GM23338 (cell line): ENCODE data around the gene SGCD. TPM values are rescaled to one million over a fixed set of nuclear protein-coding genes. Genes with fewer than 3 reads are reported as not detected.

Experiments used
- ATAC-seq: fragments of 200-7000 bp; cut with Tn5 transposase; 3 replicates; pipeline ENCODE4 v1.9.1; 2020
- DNase-seq: peaks from one replicate; pipeline ENCODE4 v3.0.0-alpha.2; 2015; ENCODE audit warnings: low spot score
- H2AFZ ChIP-seq: fragments of 200-600 bp; sonication (generic); 2 replicates; pipeline ENCODE4 v1.8.0; 2016; ENCODE audit warnings: antibody characterized with exemption, mild to moderate bottlenecking, moderate library complexity
- H3F3A ChIP-seq: fragments of 200-600 bp; sonication (generic); replicated peaks from 2 replicates; pipeline ENCODE4 v1.8.0; 2017; ENCODE audit warnings: antibody characterized with exemption, mixed run types, low read depth
- H3K27ac ChIP-seq: fragments of 200-600 bp; sonication (generic); 2 replicates; pipeline ENCODE4 v1.6.1; 2016; ENCODE audit warnings: low read depth
- H3K27me3 ChIP-seq: fragments of 200-600 bp; sonication (generic); 2 replicates; pipeline ENCODE4 v1.8.0; 2016; ENCODE audit warnings: mild to moderate bottlenecking, mixed run types, moderate library complexity; ENCODE audit not compliant: insufficient read depth
- H3K36me3 ChIP-seq: fragments of 200-600 bp; sonication (generic); 2 replicates; pipeline ENCODE4 v1.8.0; 2016; ENCODE audit warnings: mild to moderate bottlenecking; ENCODE audit not compliant: insufficient read depth
- H3K4me1 ChIP-seq: fragments of 200-600 bp; sonication (generic); 2 replicates; pipeline ENCODE4 v1.8.0; 2016; ENCODE audit warnings: mild to moderate bottlenecking, moderate library complexity; ENCODE audit not compliant: insufficient read depth
- H3K4me2 ChIP-seq: fragments of 200-600 bp; sonication (generic); 2 replicates; pipeline ENCODE4 v1.7.1; 2017; ENCODE audit warnings: mixed run types
- H3K4me3 ChIP-seq: fragments of 200-600 bp; sonication (generic); 2 replicates; pipeline ENCODE4 v1.6.1; 2016; ENCODE audit warnings: mixed run types
- H3K79me2 ChIP-seq: fragments of 200-600 bp; sonication (generic); replicated peaks from 2 replicates; pipeline ENCODE4 v1.8.0; 2017; ENCODE audit warnings: mild to moderate bottlenecking; ENCODE audit not compliant: insufficient read depth
- H3K9me2 ChIP-seq: fragments of 200-600 bp; sonication (generic); 2 replicates; pipeline ENCODE4 v1.8.0; 2017; ENCODE audit not compliant: insufficient read depth
- H4K20me1 ChIP-seq: fragments of 200-600 bp; sonication (generic); replicated peaks from 2 replicates; pipeline ENCODE4 v1.8.0; 2017; ENCODE audit warnings: mild to moderate bottlenecking; ENCODE audit not compliant: insufficient read depth
- H3K27ac Mint-ChIP-seq: 2 replicates; pipeline ENCODE4 v1.8.0; 2020; ENCODE audit warnings: inconsistent platforms, mild to moderate bottlenecking, moderate library complexity, mixed read lengths
- H3K27me3 Mint-ChIP-seq: 3 replicates; pipeline ENCODE4 v1.8.0; 2022; ENCODE audit warnings: low read depth, mild to moderate bottlenecking, moderate library complexity, mixed read lengths, inconsistent platforms; ENCODE audit not compliant: insufficient read depth, poor library complexity
- H3K36me3 Mint-ChIP-seq: 3 replicates; pipeline ENCODE4 v1.8.0; 2021; ENCODE audit warnings: low read depth, mild to moderate bottlenecking, inconsistent platforms, moderate library complexity, mixed read lengths
- H3K4me1 Mint-ChIP-seq: 3 replicates; pipeline ENCODE4 v1.8.0; 2020; ENCODE audit warnings: mild to moderate bottlenecking, inconsistent platforms, mixed read lengths
- H3K4me3 Mint-ChIP-seq: 3 replicates; pipeline ENCODE4 v1.8.0; 2021; ENCODE audit warnings: moderate library complexity, mild to moderate bottlenecking, inconsistent platforms, mixed read lengths
- H3K9me3 Mint-ChIP-seq: 3 replicates; pipeline ENCODE4 v1.8.0; 2020; ENCODE audit warnings: moderate library complexity, mild to moderate bottlenecking, inconsistent platforms, mixed read lengths
- CREB1 ChIP-seq: fragments of 250-450 bp; sonication (Bioruptor Pico); IDR thresholded peaks from 2 replicates; pipeline ENCODE4 v1.5.0; 2020; ENCODE audit warnings: low read depth, mild to moderate bottlenecking, moderate library complexity
- CTCF ChIP-seq, 2 experiments: fragments of 200-600 bp in 1 of 2; sonication (generic) in 1 of 2; conservative IDR thresholded peaks; 2 replicates each; pipeline versions ENCODE4 v1.5.1 to v1.6.1; 2016 to 2017; ENCODE audit warnings: antibody characterized with exemption in 2 of 2, low read depth in 2 of 2, mild to moderate bottlenecking in 2 of 2, moderate library complexity in 1 of 2
- ETS1 ChIP-seq: IDR thresholded peaks from 2 replicates; pipeline ENCODE4 v1.6.1; 2016; ENCODE audit warnings: antibody characterized with exemption
- EZH2 ChIP-seq: fragments of 200-600 bp; sonication (generic); IDR thresholded peaks from one replicate; pipeline ENCODE4 v1.8.0; 2017; ENCODE audit warnings: antibody characterized with exemption, mild to moderate bottlenecking, low read depth; ENCODE audit not compliant: unreplicated experiment
- EZH2phosphoT487 ChIP-seq: fragments of 200-600 bp; sonication (generic); IDR thresholded peaks from one replicate; pipeline ENCODE4 v1.8.1; 2018; ENCODE audit warnings: antibody characterized with exemption; ENCODE audit not compliant: unreplicated experiment
- JUNB ChIP-seq: IDR thresholded peaks from one replicate; pipeline ENCODE4 v1.6.1; 2016; ENCODE audit warnings: antibody characterized with exemption; ENCODE audit not compliant: unreplicated experiment
- NANOG ChIP-seq: IDR thresholded peaks from 2 replicates; pipeline ENCODE4 v1.6.1; 2016; ENCODE audit warnings: antibody characterized with exemption, borderline replicate concordance
- POLR2AphosphoS5 ChIP-seq: IDR thresholded peaks from 2 replicates; pipeline ENCODE4 v1.6.1; 2016; ENCODE audit warnings: antibody characterized with exemption, low read depth
- REST ChIP-seq: IDR thresholded peaks from one replicate; pipeline ENCODE4 v1.6.1; 2018; ENCODE audit warnings: antibody characterized with exemption; ENCODE audit not compliant: unreplicated experiment
- STAT1 ChIP-seq: IDR thresholded peaks from one replicate; pipeline ENCODE4 v1.6.1; 2016; ENCODE audit warnings: antibody characterized with exemption; ENCODE audit not compliant: unreplicated experiment
- ZNF114 ChIP-seq: fragments of 250-450 bp; sonication (Bioruptor Pico); IDR thresholded peaks from 2 replicates; pipeline ENCODE4 v1.5.0; 2020; ENCODE audit warnings: mild to moderate bottlenecking, moderate library complexity
- ZNF331 ChIP-seq: fragments of 250-450 bp; sonication (Bioruptor Pico); IDR thresholded peaks from 2 replicates; pipeline ENCODE4 v1.5.0; 2020; ENCODE audit warnings: low read depth, mild to moderate bottlenecking, moderate library complexity
- polyA plus RNA-seq: library from polyadenylated mRNA; unstranded; fragments of >200 nt; fragmentation: Nextera tagmentation; extraction: Ambion mirVana; gene quantifications from 2 replicates; pipeline ENCODE4 v1.2.1, GENCODE V29; 2016
- total RNA-seq: library from RNA; depleted of rRNA; stranded (reverse); fragments of >200 nt; shearing (Covaris generic); gene quantifications from 2 replicates; pipeline ENCODE4 v1.2.3, GENCODE V29; 2014

The SGCD gene
- total and polyA plus RNA-seq, 2 experiments from 2014 or later: 0.03 to 0.05 TPM

- no peak for TF ChIP-seq CTCF (conservative IDR thresholded peaks at IDR 0.05; ENCODE audit: low read depth in 2 of 2)
- TF ChIP-seq CREB1 (CRISPR knock-in tag): no peak
- no peak for TF ChIP-seq ZNF114
- no peak for TF ChIP-seq POLR2AphosphoS5
These were observed 304.0 kb downstream of the SGCD start (continued) for GRCh38 chr5:156631005-156631404.

GRCh38 chr5:156634301-156634700 is 307.3 kb downstream of the SGCD start:
- Mint-ChIP-seq H3K27ac (no peak overlapping the region), H3K4me3 (no peak overlapping the region), H3K36me3 (no peaks in the 10 kb centered on the region), H3K4me1 (no peaks in the 10 kb centered on the region), H3K9me3 (no peaks in the 10 kb centered on the region), H3K27me3 (peaks cover 1% of the 10 kb centered on the region)
- no peak overlapping the region for H3K4me3 ChIP-seq
- no peaks in the 10 kb centered on the region for H3K27me3 ChIP-seq
- no peak overlapping the region for H3K27ac ChIP-seq
- H4K20me1 ChIP-seq: no peaks in the 10 kb centered on the region
- H3K79me2 ChIP-seq: no peaks in the 10 kb centered on the region
- no peak overlapping the region for H3K4me2 ChIP-seq
- ATAC-seq (no peak), DNase-seq (no peak)
- no peaks in the 10 kb centered on the region for H3F3A ChIP-seq
- peaks cover 29% of the 10 kb centered on the region for H3K9me2 ChIP-seq
- H3K36me3 ChIP-seq: no peaks in the 10 kb centered on the region
- H2AFZ ChIP-seq: no peak overlapping the region
- H3K4me1 ChIP-seq: no peaks in the 10 kb centered on the region
- TF ChIP-seq EZH2: no peak
- TF ChIP-seq ETS1: no peak
- TF ChIP-seq REST: no peak
- no peak for TF ChIP-seq CREB1 (CRISPR knock-in tag)
- TF ChIP-seq NANOG: no peak
- TF ChIP-seq JUNB: no peak
- no peak for TF ChIP-seq EZH2phosphoT487
- no peak for TF ChIP-seq CTCF (conservative IDR thresholded peaks at IDR 0.05; ENCODE audit: low read depth in 2 of 2)
- TF ChIP-seq STAT1: no peak
- no peak for TF ChIP-seq ZNF114
- no peak for TF ChIP-seq POLR2AphosphoS5
- no peak for TF ChIP-seq ZNF331 (CRISPR knock-in tag)
